ENCODE results near the gene NBR1.
A peak's percentile ranks its signal among the peaks of the same experiment; 100 is the strongest.
"Not testable (repeated sequence)": the region's sequence is repeated elsewhere in the genome, so short reads cannot be mapped to it uniquely, and the experiment has no call there.

Gene NBR1

GRCh38 chr17:43143201-43143600 is 27.8 kb upstream of the NBR1 start:
- H3K4me3 ChIP-seq (ENCODE audit: low read length): no peak overlapping the region
- no peak for DNase-seq (ENCODE audit: low read depth)
- TF ChIP-seq CTCF (conservative IDR thresholded peaks at IDR 0.05; ENCODE audit: low read depth, low read length): no peak

GRCh38 chr17:43146649-43147048 is 24.4 kb upstream of the NBR1 start:
- H3K4me3 ChIP-seq (ENCODE audit: low read length): no peak overlapping the region
- TF ChIP-seq CTCF (conservative IDR thresholded peaks at IDR 0.05; ENCODE audit: low read depth, low read length): no peak

GRCh38 chr17:43151880-43152456 is 19.0 kb upstream of the NBR1 start:
- no peak overlapping the region for H3K4me3 ChIP-seq (ENCODE audit: low read length)
- no peak for DNase-seq (ENCODE audit: low read depth)
- no peak for TF ChIP-seq CTCF (conservative IDR thresholded peaks at IDR 0.05; ENCODE audit: low read depth, low read length)

More at GRCh38 chr17:43146649-43147048, 24.4 kb upstream of the NBR1 start:
- no peak for DNase-seq (ENCODE audit: low read depth)

GRCh38 chr17:43153197-43153835 is 17.7 kb upstream of the NBR1 start:
- H3K4me3 ChIP-seq (ENCODE audit: low read length); DNase-seq (ENCODE audit: low read depth): not testable (repeated sequence)

- no peak for DNase-seq (ENCODE audit: low read depth)
- no peak for TF ChIP-seq CTCF (conservative IDR thresholded peaks at IDR 0.05; ENCODE audit: low read depth, low read length)
- no peak overlapping the region for H3K4me3 ChIP-seq (ENCODE audit: low read length)
Measured at GRCh38 chr17:43155666-43156065, 15.3 kb upstream of the NBR1 start.

DNA sequence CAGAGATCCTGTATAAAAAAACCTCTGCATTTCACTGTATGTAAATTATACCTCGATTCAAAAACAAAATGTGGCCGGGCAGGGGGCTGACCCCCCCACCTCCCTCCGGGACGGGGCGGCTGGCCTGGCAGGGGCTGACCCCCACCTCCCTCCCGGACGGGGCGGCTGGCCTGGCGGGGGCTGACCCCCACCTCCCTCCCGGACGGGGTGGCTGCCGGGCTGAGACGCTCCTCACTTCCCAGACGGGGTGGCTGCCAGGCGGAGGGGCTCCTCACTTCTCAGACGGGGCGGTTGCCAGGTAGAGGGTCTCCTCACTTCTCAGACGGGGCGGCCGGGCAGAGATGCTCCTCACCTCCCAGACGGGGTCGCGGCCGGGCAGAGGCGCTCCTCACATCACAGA is 11.8 kb upstream of the NBR1 start:
- not testable (repeated sequence) for DNase-seq (ENCODE audit: low read depth)

DNA sequence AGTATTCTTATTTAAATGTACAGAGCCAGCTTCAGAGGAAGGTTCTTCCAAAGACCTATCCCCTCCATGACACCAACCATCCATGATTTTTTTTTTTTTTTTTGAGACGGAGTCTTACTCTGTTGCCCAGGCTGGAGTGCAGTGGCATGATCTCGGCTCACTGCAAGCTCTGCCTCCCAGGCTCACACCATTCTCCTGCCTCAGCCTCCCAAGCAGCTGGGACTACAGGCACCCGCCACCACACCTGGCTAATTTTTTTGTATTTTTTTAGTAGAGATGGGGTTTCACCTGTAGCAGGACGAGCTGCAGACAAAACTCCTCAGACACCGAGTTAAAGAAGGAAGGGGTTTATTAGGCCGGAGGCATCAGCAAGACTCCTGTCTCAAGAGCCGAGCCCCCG is 11.1 kb upstream of the NBR1 start:
- H3K4me3 ChIP-seq (ENCODE audit: low read length); DNase-seq (ENCODE audit: low read depth): not testable (repeated sequence)

More for the DNA sequence above, 11.8 kb upstream of the NBR1 start:
- not testable (repeated sequence) for H3K4me3 ChIP-seq (ENCODE audit: low read length)

- DNase-seq (ENCODE audit: low read depth); H3K4me3 ChIP-seq (ENCODE audit: low read length): not testable (repeated sequence)
Measured at GRCh38 chr17:43165971-43166370, 5.0 kb upstream of the NBR1 start.

DNA sequence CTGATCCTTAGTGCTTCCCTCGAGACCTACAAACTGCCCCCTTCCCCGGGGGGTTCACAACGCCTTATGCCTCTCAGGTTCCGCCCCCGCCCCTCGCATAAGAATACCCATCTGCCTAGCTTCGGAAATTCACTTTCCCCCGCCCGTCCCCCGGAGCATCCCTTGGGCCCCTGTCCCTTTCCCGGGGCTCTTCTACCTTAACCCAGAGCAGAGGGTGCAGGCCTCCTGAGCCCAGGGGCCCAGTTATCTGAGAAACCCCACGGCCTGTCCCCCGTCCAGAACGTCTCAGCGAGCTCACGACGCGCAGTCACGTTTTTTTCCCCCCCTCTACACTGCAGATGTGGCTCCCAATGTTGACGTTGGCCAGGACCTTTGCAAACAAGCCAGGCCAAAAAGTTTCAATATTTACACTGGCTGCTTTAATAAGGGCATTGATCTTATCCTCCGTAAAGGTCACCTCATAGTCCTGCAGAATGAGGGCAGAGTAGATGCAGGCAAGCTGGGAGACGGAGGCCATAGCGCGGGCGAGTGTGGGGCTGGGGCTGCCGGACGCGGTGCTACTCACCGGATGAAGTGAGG is 1.4 kb upstream of the NBR1 start:
- TF ChIP-seq CTCF (conservative IDR thresholded peaks at IDR 0.05; ENCODE audit: low read depth, low read length): no peak
- H3K4me3 ChIP-seq (ENCODE audit: low read length): peak overlapping the region; percentile 94
- no peak for DNase-seq (ENCODE audit: low read depth)

All from retinal pigment epithelial cell (primary cell).